Measurements from ENCODE around the gene TBCB. TPM values are rescaled to one million over a fixed set of nuclear protein-coding genes. Genes with fewer than 3 reads are reported as not detected.

The TBCB gene
- polyA plus RNA-seq, 2 of the 4 experiments (the other 2 are of a cell fraction): 395 to 397 TPM

- Histone ChIP-seq H3K4me1 (no peaks in the 10 kb centered on the region), H3K4me3 (no peak overlapping the region), H3K4me2 (no peak overlapping the region), H3K27ac (no peak overlapping the region), H3K9me3 (no peaks in the 10 kb centered on the region)
- POLR2A ChIA-PET: interaction anchor here (0.7 to 1.1 kb wide), 2 partner anchors 10 to 35 kb away, joined by 3 to 4 read pairs; partner anchors contain the start of genes CAPNS1, POLR2I and TBCB
- CTCF ChIA-PET: interaction anchor here (0.6 to 7.2 kb wide), 5 partner anchors 18 to 89 kb away, joined by 3 to 67 read pairs (median 4); no protein-coding TSS in a partner anchor
- TF ChIP-seq RARB (CRISPR knock-in tag; IDR thresholded peaks at IDR 0.05): no peak
- no peak for TF ChIP-seq HOXB13 (CRISPR knock-in tag; IDR thresholded peaks at IDR 0.05; ENCODE audit: low read depth)
- peak; percentile 7 to 20; a peak in 4 of 6 replicates for ATAC-seq
- DNase-seq (ENCODE audit: low read depth in 1 of 2, low spot score in 1 of 2): no peak
- no peak for FAIRE-seq
- 91% methylated on average over 13 of the region's 13 CpGs for WGBS (ENCODE audit: missing lambda C conversion rate)
Measured at GRCh38 chr19:36149673-36150406, 34.6 kb downstream of the TBCB start.

- WGBS (ENCODE audit: missing lambda C conversion rate): 82% methylated on average over 5 of the region's 5 CpGs
- ChIA-PET POLR2A (interaction anchor here (0.7 to 1.1 kb wide), 3 partner anchors 23 to 36 kb away, joined by 3 to 4 read pairs (median 4); partner anchors contain the start of genes POLR2I and TBCB), CTCF (interaction anchor here (0.6 to 7.2 kb wide), 4 partner anchors 21 to 90 kb away, joined by 3 to 67 read pairs (median 6); partner anchors contain the start of gene ZNF565)
Measured at GRCh38 chr19:36150586-36150985, 35.3 kb downstream of the TBCB start.

More at GRCh38 chr19:36150586-36150985, 35.3 kb downstream of the TBCB start:
- TF ChIP-seq NPAS2 (CRISPR knock-in tag; IDR thresholded peaks at IDR 0.05; ENCODE audit: borderline replicate concordance) (no peak), TFCP2L1 (CRISPR knock-in tag; IDR thresholded peaks at IDR 0.05) (no peak), KDM5A (IDR thresholded peaks at IDR 0.05) (no peak), CBX2 (IDR thresholded peaks at IDR 0.05; ENCODE audit: borderline replicate concordance, low read depth) (no peak), EP300 (IDR thresholded peaks at IDR 0.05) (no peak), NFE2L2 (conservative IDR thresholded peaks at IDR 0.05; ENCODE audit: low read length) (no peak), HOXB5 (CRISPR knock-in tag; IDR thresholded peaks at IDR 0.05) (no peak), HEYL (CRISPR knock-in tag; IDR thresholded peaks at IDR 0.05) (no peak), FOXS1 (CRISPR knock-in tag; IDR thresholded peaks at IDR 0.05) (no peak), FOSB (CRISPR knock-in tag; IDR thresholded peaks at IDR 0.05) (no peak), SMC3 (IDR thresholded peaks at IDR 0.05) (no peak), RAD21 (conservative IDR thresholded peaks at IDR 0.05 in 1 of 2, IDR thresholded peaks at IDR 0.05 in 1 of 2) (no peak), EHMT2 (IDR thresholded peaks at IDR 0.05; ENCODE audit: low read depth) (no peak), MYC (IDR thresholded peaks at IDR 0.05; ENCODE audit: borderline replicate concordance, low read length) (no peak), E2F6 (IDR thresholded peaks at IDR 0.05; ENCODE audit: borderline replicate concordance, low read depth) (no peak), HES2 (IDR thresholded peaks at IDR 0.05) (no peak)
- TF ChIP-seq, protein P1, sequence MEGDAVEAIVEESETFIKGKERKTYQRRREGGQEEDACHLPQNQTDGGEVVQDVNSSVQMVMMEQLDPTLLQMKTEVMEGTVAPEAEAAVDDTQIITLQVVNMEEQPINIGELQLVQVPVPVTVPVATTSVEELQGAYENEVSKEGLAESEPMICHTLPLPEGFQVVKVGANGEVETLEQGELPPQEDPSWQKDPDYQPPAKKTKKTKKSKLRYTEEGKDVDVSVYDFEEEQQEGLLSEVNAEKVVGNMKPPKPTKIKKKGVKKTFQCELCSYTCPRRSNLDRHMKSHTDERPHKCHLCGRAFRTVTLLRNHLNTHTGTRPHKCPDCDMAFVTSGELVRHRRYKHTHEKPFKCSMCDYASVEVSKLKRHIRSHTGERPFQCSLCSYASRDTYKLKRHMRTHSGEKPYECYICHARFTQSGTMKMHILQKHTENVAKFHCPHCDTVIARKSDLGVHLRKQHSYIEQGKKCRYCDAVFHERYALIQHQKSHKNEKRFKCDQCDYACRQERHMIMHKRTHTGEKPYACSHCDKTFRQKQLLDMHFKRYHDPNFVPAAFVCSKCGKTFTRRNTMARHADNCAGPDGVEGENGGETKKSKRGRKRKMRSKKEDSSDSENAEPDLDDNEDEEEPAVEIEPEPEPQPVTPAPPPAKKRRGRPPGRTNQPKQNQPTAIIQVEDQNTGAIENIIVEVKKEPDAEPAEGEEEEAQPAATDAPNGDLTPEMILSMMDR (IDR thresholded peaks at IDR 0.05): no peak
- TF ChIP-seq, protein P2, sequence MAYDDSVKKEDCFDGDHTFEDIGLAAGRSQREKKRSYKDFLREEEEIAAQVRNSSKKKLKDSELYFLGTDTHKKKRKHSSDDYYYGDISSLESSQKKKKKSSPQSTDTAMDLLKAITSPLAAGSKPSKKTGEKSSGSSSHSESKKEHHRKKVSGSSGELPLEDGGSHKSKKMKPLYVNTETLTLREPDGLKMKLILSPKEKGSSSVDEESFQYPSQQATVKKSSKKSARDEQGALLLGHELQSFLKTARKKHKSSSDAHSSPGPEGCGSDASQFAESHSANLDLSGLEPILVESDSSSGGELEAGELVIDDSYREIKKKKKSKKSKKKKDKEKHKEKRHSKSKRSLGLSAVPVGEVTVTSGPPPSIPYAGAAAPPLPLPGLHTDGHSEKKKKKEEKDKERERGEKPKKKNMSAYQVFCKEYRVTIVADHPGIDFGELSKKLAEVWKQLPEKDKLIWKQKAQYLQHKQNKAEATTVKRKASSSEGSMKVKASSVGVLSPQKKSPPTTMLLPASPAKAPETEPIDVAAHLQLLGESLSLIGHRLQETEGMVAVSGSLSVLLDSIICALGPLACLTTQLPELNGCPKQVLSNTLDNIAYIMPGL (CRISPR knock-in tag; IDR thresholded peaks at IDR 0.05; ENCODE audit: borderline replicate concordance): no peak
- TF ChIP-seq, protein P3, sequence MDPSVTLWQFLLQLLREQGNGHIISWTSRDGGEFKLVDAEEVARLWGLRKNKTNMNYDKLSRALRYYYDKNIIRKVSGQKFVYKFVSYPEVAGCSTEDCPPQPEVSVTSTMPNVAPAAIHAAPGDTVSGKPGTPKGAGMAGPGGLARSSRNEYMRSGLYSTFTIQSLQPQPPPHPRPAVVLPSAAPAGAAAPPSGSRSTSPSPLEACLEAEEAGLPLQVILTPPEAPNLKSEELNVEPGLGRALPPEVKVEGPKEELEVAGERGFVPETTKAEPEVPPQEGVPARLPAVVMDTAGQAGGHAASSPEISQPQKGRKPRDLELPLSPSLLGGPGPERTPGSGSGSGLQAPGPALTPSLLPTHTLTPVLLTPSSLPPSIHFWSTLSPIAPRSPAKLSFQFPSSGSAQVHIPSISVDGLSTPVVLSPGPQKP (IDR thresholded peaks at IDR 0.05; ENCODE audit: low read depth, low read length): no peak
- TF ChIP-seq, protein P4, sequence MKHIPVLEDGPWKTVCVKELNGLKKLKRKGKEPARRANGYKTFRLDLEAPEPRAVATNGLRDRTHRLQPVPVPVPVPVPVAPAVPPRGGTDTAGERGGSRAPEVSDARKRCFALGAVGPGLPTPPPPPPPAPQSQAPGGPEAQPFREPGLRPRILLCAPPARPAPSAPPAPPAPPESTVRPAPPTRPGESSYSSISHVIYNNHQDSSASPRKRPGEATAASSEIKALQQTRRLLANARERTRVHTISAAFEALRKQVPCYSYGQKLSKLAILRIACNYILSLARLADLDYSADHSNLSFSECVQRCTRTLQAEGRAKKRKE (CRISPR knock-in tag; IDR thresholded peaks at IDR 0.05; ENCODE audit: low read depth): no peak
- no peaks in the 10 kb centered on the region for H3K4me1 ChIP-seq
- peak; percentile 8 to 25; a peak in 3 of 6 replicates for ATAC-seq
- H3K27ac ChIP-seq: no peak overlapping the region
- FAIRE-seq: no peak
- DNase-seq (ENCODE audit: low read depth in 1 of 2, low spot score in 1 of 2): no peak
- H3K9me3 ChIP-seq: no peaks in the 10 kb centered on the region
- no peak overlapping the region for H3K4me2 ChIP-seq
- no peak overlapping the region for H3K4me3 ChIP-seq

All from A549 (cell line).